Transverse colon (tissue), 4 donors: ENCODE data around the gene GALR1. TPM values are rescaled to one million over a fixed set of nuclear protein-coding genes. Genes with fewer than 3 reads are reported as not detected.

ENCODE experiments used
- DNase-seq: peaks from one replicate; pipeline ENCODE4 v3.0.0-alpha.2; 2019
- H3K27ac ChIP-seq, 4 donors: fragments of 200-600 bp; sonication (generic); 2 replicates each; pipeline ENCODE4 v1.5.1; 2016 to 2018; ENCODE audit warnings: inconsistent platforms in 4 of 4
- H3K27me3 ChIP-seq: fragments of 200-600 bp; sonication (generic); 2 replicates; pipeline ENCODE4 v1.5.1; 2017; ENCODE audit warnings: inconsistent platforms
- H3K36me3 ChIP-seq, 4 donors: fragments of 200-600 bp; sonication (generic); 2 replicates each; pipeline ENCODE4 v1.5.1; 2017 to 2019; ENCODE audit warnings: inconsistent platforms in 4 of 4
- H3K4me1 ChIP-seq, 4 donors: fragments of 200-600 bp; sonication (generic); 2 replicates each; pipeline ENCODE4 v1.5.1; 2017 to 2020; ENCODE audit warnings: inconsistent platforms in 4 of 4
- H3K4me3 ChIP-seq, 4 donors: fragments of 200-600 bp; sonication (generic); 1 replicate in 1 of 4; 2 replicates in 3 of 4; pipeline versions ENCODE4 v1.5.1 to v1.6.1; 2017 to 2019; ENCODE audit warnings: inconsistent platforms in 4 of 4
- H3K9me3 ChIP-seq, 2 donors: fragments of 200-600 bp; sonication (generic); 2 replicates each; pipeline ENCODE4 v1.5.1; 2017 to 2019; ENCODE audit warnings: inconsistent platforms in 2 of 2
- EP300 ChIP-seq: sonication (generic); formaldehyde crosslinking; IDR thresholded peaks from one replicate; pipeline ENCODE4 v1.6.1; 2017; ENCODE audit warnings: antibody characterized with exemption, low read depth
- POLR2A ChIP-seq: fragments of 450-650 bp; IDR thresholded peaks from one replicate; pipeline ENCODE4 v1.6.1; 2016; ENCODE audit warnings: antibody characterized with exemption, mild to moderate bottlenecking, moderate library complexity
- POLR2AphosphoS5 ChIP-seq, 3 donors: sonication (generic); formaldehyde crosslinking; IDR thresholded peaks; one replicate each; pipeline ENCODE4 v1.6.1; 2016; ENCODE audit warnings: antibody characterized with exemption in 3 of 3
- WGBS, 2 donors: methylation state at CpG; one replicate each; pipeline ENCODE4 v1.1.5; 2018; ENCODE audit warnings: low coverage in 1 of 2; 5-methylcytosine and 5-hydroxymethylcytosine counted together
- in situ Hi-C, 4 donors: fragments of 200-750 bp; cut with MboI; loops; one replicate each; pipeline versions ENCODE4 v1.15.0 to v1.15.1; 2017; ENCODE audit warnings: low sequenced_read_pairs in 3 of 4, low pct_ligation_motif_present in 1 of 4, low pct_unique_long_range_greater_than_20kb in 1 of 4
- intact Hi-C: fragments of 100-400 bp; cut with DNase I; formaldehyde crosslinking; loops from one replicate; pipeline ENCODE4 v1.15.1; 2023; ENCODE audit warnings: low total_unique reads
- total RNA-seq, 4 donors: library from RNA; depleted of rRNA; stranded (reverse); fragments of >200 nt; gene quantifications; one replicate each; pipeline ENCODE4 v1.1.0, GENCODE V29; 2016
- TF ChIP-seq, protein P1 (sequence below), 5 experiments: fragments of 200-600 bp in 3 of 5; fragments of 450-650 bp in 2 of 5; sonication (generic) in 3 of 5; IDR thresholded peaks; 1 replicate in 2 of 5; 2 replicates in 3 of 5; pipeline ENCODE4 v1.5.1; 2016 to 2017; ENCODE audit warnings: antibody characterized with exemption in 5 of 5, inconsistent platforms in 3 of 5, mild to moderate bottlenecking in 2 of 5, moderate library complexity in 1 of 5

GALR1 gene
- total RNA-seq, 4 donors from 2014 or later: under 0.01 to 1.9 (median 0.07) TPM

- TF ChIP-seq, protein P1, sequence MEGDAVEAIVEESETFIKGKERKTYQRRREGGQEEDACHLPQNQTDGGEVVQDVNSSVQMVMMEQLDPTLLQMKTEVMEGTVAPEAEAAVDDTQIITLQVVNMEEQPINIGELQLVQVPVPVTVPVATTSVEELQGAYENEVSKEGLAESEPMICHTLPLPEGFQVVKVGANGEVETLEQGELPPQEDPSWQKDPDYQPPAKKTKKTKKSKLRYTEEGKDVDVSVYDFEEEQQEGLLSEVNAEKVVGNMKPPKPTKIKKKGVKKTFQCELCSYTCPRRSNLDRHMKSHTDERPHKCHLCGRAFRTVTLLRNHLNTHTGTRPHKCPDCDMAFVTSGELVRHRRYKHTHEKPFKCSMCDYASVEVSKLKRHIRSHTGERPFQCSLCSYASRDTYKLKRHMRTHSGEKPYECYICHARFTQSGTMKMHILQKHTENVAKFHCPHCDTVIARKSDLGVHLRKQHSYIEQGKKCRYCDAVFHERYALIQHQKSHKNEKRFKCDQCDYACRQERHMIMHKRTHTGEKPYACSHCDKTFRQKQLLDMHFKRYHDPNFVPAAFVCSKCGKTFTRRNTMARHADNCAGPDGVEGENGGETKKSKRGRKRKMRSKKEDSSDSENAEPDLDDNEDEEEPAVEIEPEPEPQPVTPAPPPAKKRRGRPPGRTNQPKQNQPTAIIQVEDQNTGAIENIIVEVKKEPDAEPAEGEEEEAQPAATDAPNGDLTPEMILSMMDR (IDR thresholded peaks at IDR 0.05): no peak
- TF ChIP-seq POLR2A (no peak), EP300 (no peak), POLR2AphosphoS5 (IDR thresholded peaks at IDR 0.05) (no peak)
- 48 to 49% methylated on average over 2 to 4 of the region's 4 CpGs for WGBS, 2 donors
- in situ Hi-C loops: no loop called here
Measured at GRCh38 chr18:77262643-77263465, 13.2 kb downstream of the GALR1 start.

DNA sequence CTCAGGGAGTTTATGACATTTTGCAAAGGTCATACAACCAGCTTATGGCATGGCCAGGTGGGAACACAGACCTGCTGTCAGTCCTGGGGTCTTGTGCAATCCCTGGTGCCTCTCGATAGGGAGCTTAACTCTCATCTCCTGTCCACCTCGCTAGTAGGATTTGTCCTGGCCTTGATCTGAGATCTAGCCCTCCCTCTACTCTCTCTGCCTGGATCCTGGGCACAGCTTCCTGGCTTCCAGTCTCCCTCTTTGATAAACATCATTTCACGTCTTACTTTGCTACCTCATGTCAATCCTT lies 13.8 kb downstream of the GALR1 start:
- DNase-seq: no peak
- no peak for TF ChIP-seq POLR2AphosphoS5 (IDR thresholded peaks at IDR 0.05)
- TF ChIP-seq EP300: no peak
- TF ChIP-seq, protein P1 (IDR thresholded peaks at IDR 0.05): no peak
- TF ChIP-seq POLR2A: no peak
- intact Hi-C loops: no loop called here
- H3K4me1 ChIP-seq: no peaks in the 10 kb centered on the region
- H3K9me3 ChIP-seq: no peaks in the 10 kb centered on the region
- WGBS, 2 donors: 87% methylated on average over 3 of the region's 3 CpGs; no CpG with 5 or more reads in 1 of the 2 donors
- no peak overlapping the region for H3K27ac ChIP-seq
- no peaks in the 10 kb centered on the region for H3K36me3 ChIP-seq
- in situ Hi-C loops: no loop called here
- H3K4me3 ChIP-seq: no peak overlapping the region
- no peaks in the 10 kb centered on the region for H3K27me3 ChIP-seq

More at GRCh38 chr18:77262643-77263465, 13.2 kb downstream of the GALR1 start:
- Histone ChIP-seq H3K27ac (no peak overlapping the region), H3K9me3 (no peaks in the 10 kb centered on the region), H3K27me3 (peaks cover 2% of the 10 kb centered on the region), H3K36me3 (no peaks in the 10 kb centered on the region), H3K4me3 (no peak overlapping the region), H3K4me1 (no peaks in the 10 kb centered on the region)
- intact Hi-C loops: no loop called here
- no peak for DNase-seq

DNA sequence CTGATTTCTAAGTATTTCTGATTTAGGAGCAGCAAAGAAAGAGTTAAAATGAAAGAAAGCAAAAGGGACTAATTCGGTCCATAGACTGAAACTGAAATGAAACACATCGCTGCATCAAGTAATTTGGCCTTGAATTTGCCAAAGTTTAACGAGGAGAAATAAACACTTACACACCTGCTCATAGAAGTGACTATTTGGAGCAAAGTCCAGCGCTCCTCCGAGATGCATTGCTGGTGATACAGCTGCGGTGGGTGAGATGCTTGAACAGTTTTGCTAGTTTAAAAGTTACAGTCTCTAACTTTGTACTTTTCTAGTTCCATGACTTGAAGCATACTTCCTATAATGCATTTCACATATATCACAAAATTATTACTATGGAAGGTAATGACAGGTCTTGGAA lies 18.3 kb downstream of the GALR1 start:
- 41 to 52% methylated on average over 6 of the region's 6 CpGs for WGBS, 2 donors
- TF ChIP-seq POLR2A (no peak), EP300 (no peak), POLR2AphosphoS5 (IDR thresholded peaks at IDR 0.05) (no peak)
- TF ChIP-seq, protein P1 (IDR thresholded peaks at IDR 0.05): no peak
- H3K9me3 ChIP-seq: no peaks in the 10 kb centered on the region
- H3K27me3 ChIP-seq: no peaks in the 10 kb centered on the region
- H3K4me1 ChIP-seq: no peaks in the 10 kb centered on the region
- no peak for DNase-seq
- H3K27ac ChIP-seq: no peak overlapping the region
- H3K36me3 ChIP-seq: no peaks in the 10 kb centered on the region
- in situ Hi-C loops: no loop called here
- intact Hi-C loops: no loop called here
- no peak overlapping the region for H3K4me3 ChIP-seq

DNA sequence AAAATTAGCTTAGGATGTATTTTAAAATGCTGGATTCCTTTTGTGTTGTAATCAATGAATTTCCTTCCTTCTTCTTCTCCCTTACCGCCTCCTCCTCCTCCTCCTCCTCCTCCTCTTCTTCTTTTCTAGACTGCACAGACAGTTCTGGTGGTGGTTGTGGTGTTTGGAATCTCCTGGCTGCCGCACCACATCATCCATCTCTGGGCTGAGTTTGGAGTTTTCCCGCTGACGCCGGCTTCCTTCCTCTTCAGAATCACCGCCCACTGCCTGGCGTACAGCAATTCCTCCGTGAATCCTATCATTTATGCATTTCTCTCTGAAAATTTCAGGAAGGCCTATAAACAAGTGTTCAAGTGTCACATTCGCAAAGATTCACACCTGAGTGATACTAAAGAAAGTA lies 18.8 kb downstream of the GALR1 start:
- H3K36me3 ChIP-seq: no peaks in the 10 kb centered on the region
- H3K27me3 ChIP-seq: no peaks in the 10 kb centered on the region
- no peaks in the 10 kb centered on the region for H3K9me3 ChIP-seq
- WGBS, 2 donors: 87 to 88% methylated on average over 5 to 9 of the region's 9 CpGs
- in situ Hi-C loops: no loop called here
- intact Hi-C loops: no loop called here
- H3K4me3 ChIP-seq: no peak overlapping the region
- no peaks in the 10 kb centered on the region for H3K4me1 ChIP-seq
- H3K27ac ChIP-seq: no peak overlapping the region
- DNase-seq: no peak
- TF ChIP-seq POLR2AphosphoS5 (IDR thresholded peaks at IDR 0.05) (no peak), POLR2A (no peak), EP300 (no peak)
- TF ChIP-seq, protein P1 (IDR thresholded peaks at IDR 0.05): no peak
